Measurements from ENCODE around the gene GABRR1.

Gene GABRR1

DNA sequence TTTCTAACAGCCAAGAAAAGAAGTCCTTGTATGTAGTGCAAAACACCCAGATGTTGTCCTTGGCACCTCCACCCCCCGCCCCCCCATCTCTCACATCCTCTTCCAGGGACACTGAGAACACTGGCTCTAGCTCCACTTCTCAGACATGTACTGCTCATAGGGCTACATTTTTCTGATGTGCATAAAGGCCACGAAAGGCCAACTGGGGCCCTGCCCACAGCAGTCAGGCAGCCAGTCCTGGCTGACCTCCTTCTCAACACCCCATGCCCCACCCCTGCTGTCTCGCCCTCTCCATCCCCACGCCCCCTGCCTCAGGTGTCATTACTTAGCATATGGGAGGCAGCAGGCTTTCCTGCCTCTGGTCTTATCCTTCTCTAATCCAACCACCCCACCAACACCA is 11.3 kb downstream of the GABRR1 start:
- no peaks in the 10 kb centered on the region for H3K9me3 ChIP-seq
- in situ Hi-C loops (cut with MboI; ENCODE audit: low sequenced_read_pairs), result no loop called here
- no peaks in the 10 kb centered on the region for H3K27me3 ChIP-seq (ENCODE audit: low read depth)
- no peak overlapping the region for H3K4me3 ChIP-seq
- H3K36me3 ChIP-seq (replicated peaks), result no peaks in the 10 kb centered on the region
- no peaks in the 10 kb centered on the region for H3K4me1 ChIP-seq
- DNase-seq (ENCODE audit: low spot score in 2 of 2), result no peak

DNA sequence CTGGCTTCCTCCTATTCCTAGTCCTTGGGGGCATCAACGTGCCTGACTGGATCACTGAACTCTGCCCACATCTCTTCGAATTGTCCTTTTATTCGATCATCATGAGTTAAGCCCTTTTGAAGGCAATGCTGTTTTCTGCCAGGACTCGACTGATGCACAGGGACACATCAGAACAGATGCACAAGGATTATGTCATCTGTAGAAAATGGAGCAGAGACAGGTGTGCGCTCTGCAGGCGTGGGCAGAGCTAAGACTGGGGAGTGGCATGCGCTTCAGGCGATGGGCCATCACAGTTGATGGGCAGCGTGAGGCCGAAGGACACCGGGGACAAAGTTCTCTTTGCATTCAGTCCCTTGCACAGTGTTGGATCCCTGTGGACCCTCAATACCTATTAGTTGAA is 13.1 kb downstream of the GABRR1 start:
- no peak for DNase-seq (ENCODE audit: low spot score in 2 of 2)
- Histone ChIP-seq H3K9me3 (no peaks in the 10 kb centered on the region), H3K4me1 (no peaks in the 10 kb centered on the region), H3K36me3 (replicated peaks) (no peaks in the 10 kb centered on the region), H3K4me3 (no peak overlapping the region), H3K27me3 (ENCODE audit: low read depth) (no peaks in the 10 kb centered on the region)
- in situ Hi-C loops (cut with MboI; ENCODE audit: low sequenced_read_pairs), result no loop called here

- in situ Hi-C loops (cut with MboI; ENCODE audit: low sequenced_read_pairs), result no loop called here
- Histone ChIP-seq H3K9me3 (no peaks in the 10 kb centered on the region; the same call in 1 of the 2 replicates), H3K27me3 (ENCODE audit: low read depth) (no peaks in the 10 kb centered on the region), H3K4me3 (no peak overlapping the region), H3K4me1 (no peaks in the 10 kb centered on the region), H3K36me3 (replicated peaks) (no peaks in the 10 kb centered on the region)
- DNase-seq (ENCODE audit: low spot score in 2 of 2), result no peak
These were observed 16.4 kb downstream of the GABRR1 start for GRCh38 chr6:89200706-89201215.

DNA sequence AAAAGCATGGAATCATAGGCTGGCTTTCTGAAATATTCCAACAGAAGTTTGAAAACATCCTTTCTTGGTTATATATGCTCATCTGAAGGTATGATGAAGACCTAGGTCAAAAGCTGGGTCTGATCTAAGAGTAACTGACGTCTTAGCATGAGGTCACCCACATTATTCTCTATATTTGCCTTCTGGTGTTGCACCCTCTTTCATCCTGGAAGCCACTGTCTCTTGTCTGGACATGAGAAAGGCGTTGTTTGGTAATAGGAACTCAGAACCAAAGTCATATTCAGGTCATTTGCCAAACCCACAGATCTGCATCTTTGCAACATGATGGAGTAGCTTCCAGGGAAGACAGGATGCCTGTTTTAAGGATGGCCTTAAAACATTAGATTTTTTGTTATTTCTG is 17.6 kb downstream of the GABRR1 start:
- H3K4me1 ChIP-seq, result no peaks in the 10 kb centered on the region
- no peaks in the 10 kb centered on the region; the same call in 1 of the 2 replicates for H3K9me3 ChIP-seq
- DNase-seq (ENCODE audit: low spot score in 2 of 2), result no peak
- H3K27me3 ChIP-seq (ENCODE audit: low read depth), result no peaks in the 10 kb centered on the region
- no peak overlapping the region for H3K4me3 ChIP-seq
- no peaks in the 10 kb centered on the region for H3K36me3 ChIP-seq (replicated peaks)
- in situ Hi-C loops (cut with MboI; ENCODE audit: low sequenced_read_pairs), result no loop called here

DNA sequence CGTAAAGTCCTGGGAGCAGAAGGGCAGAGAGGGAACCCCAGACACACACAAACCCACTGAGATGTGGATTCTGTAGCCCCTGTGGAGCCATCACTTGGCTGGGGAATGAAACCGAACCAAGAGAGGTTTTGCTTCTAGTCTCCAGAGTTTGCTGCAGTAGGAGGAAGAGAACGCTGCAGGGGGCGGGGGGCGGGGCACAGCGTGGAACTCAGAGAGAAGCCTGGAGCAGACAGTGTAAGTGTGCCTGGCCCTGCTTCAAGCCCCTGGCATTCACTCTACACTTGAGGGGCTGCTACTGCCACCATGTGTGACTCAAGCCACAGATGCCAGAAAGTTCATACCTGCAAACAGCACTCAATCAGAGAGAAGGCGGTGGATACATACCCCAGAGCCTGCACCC is 18.9 kb downstream of the GABRR1 start:
- H3K36me3 ChIP-seq (replicated peaks), result no peaks in the 10 kb centered on the region
- H3K4me1 ChIP-seq, result no peaks in the 10 kb centered on the region
- DNase-seq (ENCODE audit: low spot score in 2 of 2), result no peak
- H3K27me3 ChIP-seq (ENCODE audit: low read depth), result no peaks in the 10 kb centered on the region
- in situ Hi-C loops (cut with MboI; ENCODE audit: low sequenced_read_pairs), result no loop called here
- H3K9me3 ChIP-seq, result no peaks in the 10 kb centered on the region; the same call in 1 of the 2 replicates
- no peak overlapping the region for H3K4me3 ChIP-seq

DNA sequence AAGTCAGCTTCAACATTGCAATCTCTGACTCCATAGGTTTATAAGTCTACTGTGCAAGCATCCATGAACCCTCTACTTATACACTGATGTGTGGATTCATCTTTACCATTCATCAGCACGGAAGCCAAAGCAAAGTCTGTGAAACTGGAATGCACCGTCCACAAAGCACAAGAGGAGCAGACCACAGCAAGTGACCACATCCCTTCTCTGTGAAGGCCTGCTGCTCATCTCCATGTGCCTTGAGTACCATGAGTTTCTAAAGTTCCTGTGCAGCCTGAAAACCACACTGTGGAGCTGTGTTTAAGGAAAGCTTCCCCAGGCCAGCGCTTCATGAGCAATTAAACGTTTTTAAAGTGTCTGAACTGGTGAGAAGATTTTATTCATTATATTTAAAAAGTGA is 20.0 kb downstream of the GABRR1 start:
- H3K27me3 ChIP-seq (ENCODE audit: low read depth), result no peaks in the 10 kb centered on the region
- in situ Hi-C loops (cut with MboI; ENCODE audit: low sequenced_read_pairs), result no loop called here

DNA sequence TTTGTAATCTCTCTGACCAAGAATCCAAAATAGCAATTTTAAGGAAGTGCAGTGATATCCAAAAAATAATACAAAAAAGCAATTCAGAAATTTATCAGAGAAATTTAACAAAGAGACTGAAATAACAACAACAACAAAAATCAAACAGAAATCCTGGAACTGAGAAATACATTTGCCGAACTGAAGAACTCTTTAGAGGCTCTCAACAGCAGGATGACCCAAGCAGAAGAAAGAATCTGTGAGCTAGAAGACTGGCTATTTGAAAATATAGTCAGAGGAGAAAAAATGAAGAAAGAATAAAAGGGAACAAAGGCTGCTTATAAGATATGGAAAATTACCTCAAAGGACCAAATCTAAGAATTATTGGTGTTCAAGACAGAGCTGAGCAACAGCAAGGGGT is 22.6 kb downstream of the GABRR1 start:
- Histone ChIP-seq H3K36me3 (replicated peaks) (no peaks in the 10 kb centered on the region), H3K4me3 (no peak overlapping the region), H3K4me1 (no peaks in the 10 kb centered on the region), H3K27me3 (ENCODE audit: low read depth) (no peaks in the 10 kb centered on the region), H3K9me3 (no peaks in the 10 kb centered on the region; the same call in 1 of the 2 replicates)
- DNase-seq (ENCODE audit: low spot score in 2 of 2), result no peak
- in situ Hi-C loops (cut with MboI; ENCODE audit: low sequenced_read_pairs), result no loop called here

More for the DNA sequence above, 20.0 kb downstream of the GABRR1 start:
- no peaks in the 10 kb centered on the region for H3K36me3 ChIP-seq (replicated peaks)
- H3K4me3 ChIP-seq, result no peak overlapping the region
- DNase-seq (ENCODE audit: low spot score in 2 of 2), result no peak
- no peaks in the 10 kb centered on the region; the same call in 1 of the 2 replicates for H3K9me3 ChIP-seq
- H3K4me1 ChIP-seq, result no peaks in the 10 kb centered on the region

DNA sequence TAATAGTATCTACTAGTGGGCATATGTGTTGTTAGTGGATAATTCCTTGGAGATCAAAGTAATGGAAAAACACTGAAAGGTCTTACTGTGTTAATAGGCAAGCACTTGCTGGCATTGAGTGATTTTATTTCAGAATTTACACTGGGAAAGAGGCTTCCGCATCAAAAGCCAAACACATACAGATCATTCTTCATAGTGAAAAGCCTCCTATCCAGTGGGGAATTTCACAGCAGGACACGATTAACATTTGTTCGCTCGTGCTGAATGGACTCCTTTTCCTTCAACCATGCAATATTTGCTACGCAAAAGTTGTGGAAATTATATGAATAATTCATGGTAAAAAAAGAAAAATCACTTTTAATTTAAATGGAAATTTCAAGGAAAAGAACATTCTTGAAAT is 26.4 kb downstream of the GABRR1 start:
- Histone ChIP-seq H3K27me3 (ENCODE audit: low read depth) (no peaks in the 10 kb centered on the region), H3K4me1 (no peaks in the 10 kb centered on the region), H3K4me3 (no peak overlapping the region), H3K9me3 (no peaks in the 10 kb centered on the region; the same call in 1 of the 2 replicates), H3K36me3 (replicated peaks) (no peaks in the 10 kb centered on the region)
- in situ Hi-C loops (cut with MboI; ENCODE audit: low sequenced_read_pairs), result no loop called here
- no peak for DNase-seq (ENCODE audit: low spot score in 2 of 2)

GRCh38 chr6:89187504-89187903 is 29.7 kb downstream of the GABRR1 start:
- in situ Hi-C loops (cut with MboI; ENCODE audit: low sequenced_read_pairs), result no loop called here
- Histone ChIP-seq H3K36me3 (replicated peaks) (no peaks in the 10 kb centered on the region), H3K9me3 (no peaks in the 10 kb centered on the region), H3K4me1 (no peaks in the 10 kb centered on the region), H3K4me3 (no peak overlapping the region), H3K27me3 (ENCODE audit: low read depth) (no peaks in the 10 kb centered on the region)
- DNase-seq (ENCODE audit: low spot score in 2 of 2), result no peak

GRCh38 chr6:89186762-89187161 is 30.4 kb downstream of the GABRR1 start:
- Histone ChIP-seq H3K9me3 (no peaks in the 10 kb centered on the region), H3K4me1 (no peaks in the 10 kb centered on the region), H3K4me3 (no peak overlapping the region), H3K27me3 (ENCODE audit: low read depth) (no peaks in the 10 kb centered on the region), H3K36me3 (replicated peaks) (no peaks in the 10 kb centered on the region)
- DNase-seq (ENCODE audit: low spot score in 2 of 2), result no peak
- in situ Hi-C loops (cut with MboI; ENCODE audit: low sequenced_read_pairs), result no loop called here

- in situ Hi-C loops (cut with MboI; ENCODE audit: low sequenced_read_pairs), result no loop called here
- Histone ChIP-seq H3K9me3 (no peaks in the 10 kb centered on the region), H3K36me3 (replicated peaks) (no peaks in the 10 kb centered on the region)
These were observed 32.8 kb downstream of the GABRR1 start for GRCh38 chr6:89184344-89184743.

DNA sequence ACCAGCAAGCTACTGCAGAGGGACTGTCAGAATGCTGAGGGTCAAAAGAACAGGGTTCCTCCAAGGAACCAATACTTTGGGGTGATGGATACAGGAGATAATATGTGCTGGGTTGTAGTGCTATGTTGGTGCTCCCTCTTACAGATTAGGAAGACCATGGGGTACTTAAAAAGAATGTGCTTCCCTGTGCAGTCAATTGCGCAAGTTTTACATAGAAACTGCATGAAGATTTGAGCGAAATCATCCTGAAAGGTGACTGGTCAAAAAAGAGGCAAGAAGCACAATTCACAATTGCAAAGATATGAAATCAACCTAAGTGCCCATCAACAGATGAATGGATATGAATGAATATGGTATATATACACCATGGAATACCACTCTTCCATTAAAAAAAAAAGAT is 33.9 kb downstream of the GABRR1 start:
- DNase-seq (ENCODE audit: low spot score in 2 of 2), result no peak
- Histone ChIP-seq H3K36me3 (replicated peaks) (no peaks in the 10 kb centered on the region), H3K9me3 (no peaks in the 10 kb centered on the region), H3K4me1 (no peaks in the 10 kb centered on the region), H3K4me3 (no peak overlapping the region), H3K27me3 (ENCODE audit: low read depth) (no peaks in the 10 kb centered on the region)
- in situ Hi-C loops (cut with MboI; ENCODE audit: low sequenced_read_pairs), result no loop called here

More at GRCh38 chr6:89184344-89184743, 32.8 kb downstream of the GABRR1 start:
- H3K4me1 ChIP-seq, result no peaks in the 10 kb centered on the region
- no peak for DNase-seq (ENCODE audit: low spot score in 2 of 2)
- H3K4me3 ChIP-seq, result no peak overlapping the region
- no peaks in the 10 kb centered on the region for H3K27me3 ChIP-seq (ENCODE audit: low read depth)

DNA sequence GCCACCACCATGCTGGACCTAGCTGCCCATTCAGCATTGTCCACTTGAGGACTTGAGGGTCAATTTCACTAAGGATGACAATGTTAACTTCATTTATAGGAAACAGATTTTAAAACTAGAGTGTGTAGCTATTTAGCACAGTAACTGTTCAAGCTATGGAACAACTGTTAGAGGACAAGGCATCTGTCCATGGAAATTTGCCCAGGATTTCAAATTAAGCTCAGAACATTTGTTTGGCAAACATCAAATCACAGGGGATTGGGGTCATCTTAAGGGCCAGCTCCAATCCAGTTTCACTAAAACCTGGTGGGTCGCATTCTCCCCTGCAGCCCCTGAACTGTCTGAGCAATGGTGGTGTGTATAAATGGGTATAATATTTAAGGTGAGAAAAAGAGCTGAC is 36.2 kb downstream of the GABRR1 start:
- Histone ChIP-seq H3K36me3 (replicated peaks) (no peaks in the 10 kb centered on the region), H3K9me3 (no peaks in the 10 kb centered on the region), H3K4me1 (no peaks in the 10 kb centered on the region), H3K4me3 (no peak overlapping the region), H3K27me3 (ENCODE audit: low read depth) (no peaks in the 10 kb centered on the region)
- no peak for DNase-seq (ENCODE audit: low spot score in 2 of 2)
- in situ Hi-C loops (cut with MboI; ENCODE audit: low sequenced_read_pairs), result no loop called here

DNA sequence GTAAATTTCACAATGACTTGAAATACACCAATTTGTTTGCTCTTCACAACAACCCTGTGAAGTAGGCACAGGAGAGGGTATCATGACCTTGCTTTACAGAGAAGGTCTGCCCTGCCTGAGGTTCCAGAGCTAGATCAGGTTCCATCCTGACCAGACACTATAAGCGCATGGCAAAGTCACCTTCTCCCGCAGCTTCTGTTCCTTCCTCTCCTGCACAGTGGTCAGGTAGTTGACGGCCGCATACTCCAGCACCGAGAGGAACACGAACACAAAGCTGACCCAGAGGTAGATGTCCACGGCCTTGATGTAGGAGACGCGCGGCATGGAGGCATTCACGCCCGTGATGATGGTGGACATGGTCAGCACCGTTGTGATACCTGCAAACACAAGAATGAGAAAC is 37.0 kb downstream of the GABRR1 start:
- no peaks in the 10 kb centered on the region for H3K9me3 ChIP-seq
- H3K4me1 ChIP-seq, result no peaks in the 10 kb centered on the region
- H3K27me3 ChIP-seq (ENCODE audit: low read depth), result no peaks in the 10 kb centered on the region
- no peak for DNase-seq (ENCODE audit: low spot score in 2 of 2)
- H3K36me3 ChIP-seq (replicated peaks), result no peaks in the 10 kb centered on the region
- H3K4me3 ChIP-seq, result no peak overlapping the region
- in situ Hi-C loops (cut with MboI; ENCODE audit: low sequenced_read_pairs), result no loop called here

- Histone ChIP-seq H3K27me3 (ENCODE audit: low read depth) (no peaks in the 10 kb centered on the region), H3K36me3 (replicated peaks) (no peaks in the 10 kb centered on the region), H3K9me3 (no peaks in the 10 kb centered on the region), H3K4me1 (no peaks in the 10 kb centered on the region), H3K4me3 (no peak overlapping the region)
- DNase-seq (ENCODE audit: low spot score in 2 of 2), result no peak
- in situ Hi-C loops (cut with MboI; ENCODE audit: low sequenced_read_pairs), result no loop called here
These were observed 43.5 kb downstream of the GABRR1 start for GRCh38 chr6:89173634-89174033.

Data from HAP-1 (cell line).